PC-9 (cell line): ENCODE results near the gene FAM236D. TPM values are rescaled to one million over a fixed set of nuclear protein-coding genes. Genes with fewer than 3 reads are reported as not detected.
"Not testable (repeated sequence)": the region's sequence is repeated elsewhere in the genome, so short reads cannot be mapped to it uniquely, and the experiment has no call there.

Experiments used
- BruUV-seq: library from RNA; stranded (reverse); fragments of 400-500 nt; replicated peaks from 2 replicates; lab custom pipeline; 2021; lab: Mats Ljungman, UMichigan
- CTCF ChIA-PET: fragments of 300-600 bp; sonication (Branson Sonifier 250); formaldehyde crosslinking; loops from one replicate; lab custom pipeline; 2022; ENCODE audit warnings: antibody characterized with exemption; lab: Charles Lee
- POLR2A ChIA-PET: fragments of 300-600 bp; sonication (Branson Sonifier 250); formaldehyde crosslinking; loops from one replicate; lab custom pipeline; 2022; ENCODE audit warnings: antibody characterized with exemption; ENCODE audit not compliant: unreplicated experiment; lab: Charles Lee
- DNase-seq, 2 experiments: peaks; one replicate each; pipeline versions ENCODE4 v3.0.0 to v3.0.0-alpha.2; 2015 to 2022; ENCODE audit warnings: mixed read lengths in 1 of 2
- H2AFZ ChIP-seq: fragments of 200-600 bp; sonication (generic); 2 replicates; pipeline ENCODE4 v1.8.1; 2017; ENCODE audit warnings: antibody characterized with exemption
- H3F3A ChIP-seq: fragments of 200-600 bp; sonication (generic); 2 replicates; pipeline ENCODE4 v1.8.1; 2017; ENCODE audit warnings: antibody characterized with exemption, mild to moderate bottlenecking, low read depth; ENCODE audit not compliant: insufficient read depth
- H3K27ac ChIP-seq: fragments of 200-600 bp; sonication (generic); 2 replicates; pipeline ENCODE4 v1.6.1; 2016; ENCODE audit warnings: mixed run types
- H3K27me3 ChIP-seq: fragments of 200-600 bp; sonication (generic); 2 replicates; pipeline ENCODE4 v1.6.1; 2016; ENCODE audit warnings: low read depth, mixed run types; ENCODE audit not compliant: insufficient read depth
- H3K36me3 ChIP-seq: fragments of 200-600 bp; sonication (generic); 2 replicates; pipeline ENCODE4 v1.6.1; 2016; ENCODE audit warnings: low read depth, mixed run types
- H3K4me1 ChIP-seq: fragments of 200-600 bp; sonication (generic); replicated peaks from 2 replicates; pipeline ENCODE4 v1.6.1; 2016; ENCODE audit warnings: mixed run types; ENCODE audit not compliant: insufficient read depth
- H3K4me2 ChIP-seq: fragments of 200-600 bp; sonication (generic); 2 replicates; pipeline ENCODE4 v1.6.1; 2017; ENCODE audit warnings: mixed run types
- H3K4me3 ChIP-seq: fragments of 200-600 bp; sonication (generic); 2 replicates; pipeline ENCODE4 v1.6.1; 2016; ENCODE audit warnings: mixed run types
- H3K79me2 ChIP-seq: fragments of 200-600 bp; sonication (generic); 2 replicates; pipeline ENCODE4 v1.6.1; 2017; ENCODE audit warnings: low read depth, mixed run types
- H3K9me2 ChIP-seq: fragments of 200-600 bp; sonication (generic); 2 replicates; pipeline ENCODE4 v1.8.1; 2017; ENCODE audit warnings: mild to moderate bottlenecking; ENCODE audit not compliant: insufficient read depth
- H3K9me3 ChIP-seq: fragments of 200-600 bp; sonication (generic); 2 replicates; pipeline ENCODE4 v1.8.1; 2016; ENCODE audit warnings: low read depth; ENCODE audit not compliant: insufficient read depth
- H4K20me1 ChIP-seq: fragments of 200-600 bp; sonication (generic); 2 replicates; pipeline ENCODE4 v1.8.1; 2017; ENCODE audit not compliant: insufficient read depth
- intact Hi-C: fragments of 100-400 bp; cut with micrococcal nuclease; formaldehyde crosslinking; loops from one replicate; pipeline ENCODE4 v1.10.0; 2022; ENCODE audit not compliant: unreplicated experiment
- total RNA-seq: library from RNA; stranded (reverse); gene quantifications from 2 replicates; pipeline ENCODE4 v1.2.3, GENCODE V29; 2021

Gene FAM236D
- total RNA-seq, 1 experiment from 2014 or later, result not detected

- H3K27ac ChIP-seq, H3F3A ChIP-seq, BruUV-seq, H3K4me1 ChIP-seq, H3K9me3 ChIP-seq, H3K9me2 ChIP-seq, H3K36me3 ChIP-seq, intact Hi-C loops, H3K4me3 ChIP-seq, H4K20me1 ChIP-seq, H3K4me2 ChIP-seq, H2AFZ ChIP-seq, CTCF ChIA-PET, POLR2A ChIA-PET, DNase-seq, H3K27me3 ChIP-seq, H3K79me2 ChIP-seq: not testable (repeated sequence)
These were observed 25.4 kb downstream of the FAM236D start, which contains the start of gene FAM236B for GRCh38 chrX:72782560-72782959. FAM236B (minus strand) TSS chrX:72782660; CDS start chrX:72782560, 100 bp downstream.

- H3K9me2 ChIP-seq, H3K79me2 ChIP-seq, intact Hi-C loops, H3K4me1 ChIP-seq, DNase-seq, H3K36me3 ChIP-seq, H3F3A ChIP-seq, H3K27me3 ChIP-seq, BruUV-seq, H3K4me2 ChIP-seq, H2AFZ ChIP-seq, H3K9me3 ChIP-seq, H4K20me1 ChIP-seq, POLR2A ChIA-PET, H3K27ac ChIP-seq, CTCF ChIA-PET, H3K4me3 ChIP-seq: not testable (repeated sequence)
These were observed 29.9 kb downstream of the FAM236D start for GRCh38 chrX:72778146-72778545.

- POLR2A ChIA-PET, BruUV-seq, H3K9me3 ChIP-seq, H3K27ac ChIP-seq, H2AFZ ChIP-seq, H3K27me3 ChIP-seq, intact Hi-C loops, H3K4me2 ChIP-seq, H3K4me3 ChIP-seq, H3K36me3 ChIP-seq, DNase-seq, H3F3A ChIP-seq, CTCF ChIA-PET, H4K20me1 ChIP-seq, H3K9me2 ChIP-seq, H3K4me1 ChIP-seq, H3K79me2 ChIP-seq: not testable (repeated sequence)
These were observed 30.6 kb downstream of the FAM236D start for GRCh38 chrX:72777467-72777790.

GRCh38 chrX:72776653-72777466 is 31.1 kb downstream of the FAM236D start, which contains the start of gene DMRTC1B:
DMRTC1B (plus strand) TSS chrX:72776890; CDS start chrX:72845136, 68,246 bp downstream.
- POLR2A ChIA-PET, H3K27me3 ChIP-seq, H3K9me2 ChIP-seq, H4K20me1 ChIP-seq, intact Hi-C loops, CTCF ChIA-PET, H2AFZ ChIP-seq, H3K4me2 ChIP-seq, H3K4me3 ChIP-seq, H3K36me3 ChIP-seq, H3K79me2 ChIP-seq, BruUV-seq, H3K27ac ChIP-seq, H3K9me3 ChIP-seq, DNase-seq, H3F3A ChIP-seq, H3K4me1 ChIP-seq: not testable (repeated sequence)

GRCh38 chrX:72760454-72760853 is 47.6 kb downstream of the FAM236D start:
- BruUV-seq, H3K4me2 ChIP-seq, H3K36me3 ChIP-seq, H3K27ac ChIP-seq, H3K27me3 ChIP-seq, H3K9me2 ChIP-seq, H2AFZ ChIP-seq, H3K4me1 ChIP-seq, H3K4me3 ChIP-seq, H3F3A ChIP-seq, H4K20me1 ChIP-seq, intact Hi-C loops, CTCF ChIA-PET, H3K9me3 ChIP-seq, H3K79me2 ChIP-seq, POLR2A ChIA-PET, DNase-seq: not testable (repeated sequence)

Other genes with a start within 250 kb of the FAM236D start
- 52.8 and 61.3 TPM in 2 replicates for gene HDAC8, start 235.4 kb downstream of the FAM236D start, total RNA-seq
- gene PHKA1, start 93.9 kb downstream of the FAM236D start, total RNA-seq, result 15.5 and 17.2 TPM in 2 replicates
- gene DMRTC1B, start 31.3 kb downstream of the FAM236D start, total RNA-seq, result not detected in 2 replicates
- not detected in 2 replicates for gene FAM236B, start 25.6 kb downstream of the FAM236D start, total RNA-seq
- not detected in 2 replicates for gene FAM236C, start 104.4 kb upstream of the FAM236D start, total RNA-seq
- not detected in 2 replicates for gene FAM236A, start 130.0 kb upstream of the FAM236D start, total RNA-seq
- not detected in 2 replicates for gene DMRTC1, start 135.6 kb upstream of the FAM236D start, total RNA-seq
- not detected in 2 replicates for gene PABPC1L2B, start 194.7 kb upstream of the FAM236D start, total RNA-seq